HG03108 (cell line): ENCODE measurements around the gene FHIT.

Source experiments
- ATAC-seq: cut with Tn5 transposase; IDR thresholded peaks from one replicate; pipeline ENCODE4 v1.9.1; 2021; ENCODE audit warnings: moderate library complexity; ENCODE audit not compliant: unreplicated experiment

Gene FHIT

DNA sequence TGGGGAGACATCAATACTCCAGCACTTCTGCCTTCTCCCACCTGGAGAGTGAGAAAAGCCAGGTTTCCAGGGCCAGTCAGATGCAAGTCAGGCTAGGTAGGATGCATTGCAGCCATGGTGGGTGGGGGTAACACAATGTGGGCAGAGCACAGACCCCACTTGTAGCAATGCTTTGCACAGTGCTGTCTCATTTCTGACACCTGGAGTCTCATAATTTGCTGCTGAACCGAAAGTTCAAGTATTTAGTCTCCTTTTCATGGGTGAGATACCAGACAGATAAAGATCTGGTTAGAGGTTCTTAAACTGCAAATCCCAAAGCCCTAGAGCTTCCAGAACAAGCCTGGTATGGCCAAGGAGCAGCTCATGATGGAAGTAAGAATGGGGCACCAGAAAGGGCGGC lies 1321.1 kb downstream of the FHIT start:
- no peak for ATAC-seq

DNA sequence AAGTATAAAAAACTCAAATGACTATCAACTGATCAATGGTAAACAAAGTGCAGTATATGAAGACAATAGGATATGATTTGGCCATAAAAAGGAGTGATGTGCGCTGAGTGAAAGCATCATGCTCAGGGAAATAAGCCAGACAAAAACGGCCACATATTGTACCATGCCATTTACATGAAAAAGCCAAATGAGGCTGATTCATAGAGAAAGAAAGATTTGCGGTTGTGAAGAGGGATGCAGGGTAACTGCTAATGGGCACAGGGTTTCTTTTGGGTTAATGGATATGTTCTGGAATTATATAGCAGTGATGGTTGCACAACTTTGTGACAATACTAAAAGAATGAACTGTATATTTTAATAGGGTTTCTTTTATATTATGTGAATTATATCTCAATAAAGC lies 1324.2 kb downstream of the FHIT start:
- no peak for ATAC-seq

DNA sequence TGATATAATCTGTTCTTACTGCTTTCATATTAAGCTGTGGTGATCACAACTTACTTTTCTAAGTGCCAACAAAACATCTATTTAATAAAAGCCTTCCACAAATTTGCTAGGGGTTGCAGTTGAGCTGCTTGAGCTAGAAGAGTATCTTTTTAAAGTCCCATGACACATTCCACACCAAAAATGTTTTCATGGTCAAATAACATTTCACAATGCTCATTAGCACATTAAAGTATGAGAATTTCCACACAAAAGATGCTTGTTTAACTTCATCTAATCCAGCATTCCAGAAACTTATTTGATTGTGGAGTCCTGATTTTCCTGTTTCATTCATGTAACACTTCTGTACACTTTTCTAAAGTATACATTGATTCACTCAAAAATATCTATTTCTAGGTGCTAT lies 1325.3 kb downstream of the FHIT start:
- ATAC-seq, result no peak

DNA sequence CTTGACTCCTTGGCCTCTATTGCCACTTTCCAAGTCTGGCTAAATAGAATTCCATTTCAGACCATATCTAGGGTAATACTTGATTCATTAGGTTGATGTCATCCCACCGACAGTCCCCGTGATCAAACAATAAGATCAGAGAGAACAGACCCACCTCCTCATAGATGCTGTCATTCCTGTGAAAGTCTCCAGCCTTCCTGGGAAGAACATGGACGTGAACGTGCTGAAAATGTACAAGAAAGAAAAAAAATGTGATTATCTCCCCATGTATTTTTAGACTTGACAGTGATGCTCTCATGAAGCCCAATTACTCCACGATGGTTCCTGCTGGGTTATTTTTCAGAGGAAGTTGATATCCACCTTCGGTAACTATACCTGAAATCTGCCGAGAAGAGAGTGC lies 1329.1 kb downstream of the FHIT start:
- no peak for ATAC-seq

DNA sequence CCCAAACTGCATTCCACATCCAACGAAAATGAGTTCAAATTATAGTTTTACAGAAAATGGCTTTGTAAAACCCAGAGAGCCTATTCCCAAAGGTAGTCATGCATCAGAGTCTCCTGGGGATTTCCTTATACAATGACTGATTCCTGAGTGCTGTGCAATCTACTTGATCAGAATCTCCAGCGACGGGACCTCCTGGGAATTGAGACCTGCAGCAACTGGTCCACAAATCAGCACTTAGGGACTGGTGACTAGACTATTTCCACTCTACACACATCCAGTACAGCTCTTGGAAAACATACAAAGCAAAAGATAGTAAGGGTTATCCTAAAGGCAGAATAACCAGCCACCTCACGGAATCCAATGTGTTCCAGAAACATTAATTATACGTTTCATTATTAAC lies 1330.4 kb downstream of the FHIT start:
- ATAC-seq, result no peak

GRCh38 chr3:59919586-59919985 lies 1331.7 kb downstream of the FHIT start:
- ATAC-seq, result no peak

DNA sequence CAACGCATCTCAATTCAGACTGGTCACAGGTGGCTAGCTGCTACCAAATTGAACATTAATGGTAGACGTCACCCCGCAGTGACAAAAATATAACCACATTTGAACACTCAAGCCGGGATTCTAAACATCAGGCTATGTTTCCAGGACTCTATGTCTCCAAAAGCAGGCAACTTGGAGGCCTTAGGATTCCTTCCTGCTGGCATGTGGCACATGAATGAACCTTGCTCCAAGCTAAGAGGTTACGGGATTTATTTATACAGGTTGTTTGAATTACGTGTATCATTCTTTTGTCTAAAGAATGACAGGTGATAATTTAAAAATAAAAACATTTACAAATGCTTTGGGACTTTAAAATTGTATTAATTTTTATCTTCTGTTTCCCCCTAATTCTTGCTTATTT lies 1337.0 kb downstream of the FHIT start:
- no peak for ATAC-seq

DNA sequence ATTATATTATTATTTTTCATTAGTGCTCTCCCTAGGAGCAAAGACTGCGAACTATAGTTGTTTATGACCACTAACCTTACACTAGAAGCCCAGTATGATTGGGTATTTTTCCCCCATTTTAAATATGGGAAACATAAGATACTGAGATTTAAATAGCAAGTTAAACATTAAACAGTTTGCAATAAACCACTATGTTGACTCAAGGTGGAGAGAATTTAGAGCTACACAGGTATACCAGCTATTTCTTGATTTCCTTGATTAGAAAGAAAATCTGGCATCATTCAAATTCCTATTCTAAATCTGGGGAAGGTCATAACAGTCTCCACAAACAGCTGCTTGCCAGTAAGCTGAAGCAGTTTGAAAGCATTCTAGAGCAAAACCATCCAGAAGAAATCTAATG lies 1337.6 kb downstream of the FHIT start:
- ATAC-seq, result no peak

- ATAC-seq, result no peak
Measured at GRCh38 chr3:59908701-59909100, 1342.6 kb downstream of the FHIT start.

- ATAC-seq, result no peak
Measured at GRCh38 chr3:59908280-59908679, 1343.0 kb downstream of the FHIT start.

- ATAC-seq, result no peak
Measured at GRCh38 chr3:59904296-59904695, 1347.0 kb downstream of the FHIT start.

GRCh38 chr3:59899061-59899460 lies 1352.2 kb downstream of the FHIT start:
- ATAC-seq, result no peak

- ATAC-seq, result no peak
Measured at GRCh38 chr3:59895972-59896371, 1355.3 kb downstream of the FHIT start.

DNA sequence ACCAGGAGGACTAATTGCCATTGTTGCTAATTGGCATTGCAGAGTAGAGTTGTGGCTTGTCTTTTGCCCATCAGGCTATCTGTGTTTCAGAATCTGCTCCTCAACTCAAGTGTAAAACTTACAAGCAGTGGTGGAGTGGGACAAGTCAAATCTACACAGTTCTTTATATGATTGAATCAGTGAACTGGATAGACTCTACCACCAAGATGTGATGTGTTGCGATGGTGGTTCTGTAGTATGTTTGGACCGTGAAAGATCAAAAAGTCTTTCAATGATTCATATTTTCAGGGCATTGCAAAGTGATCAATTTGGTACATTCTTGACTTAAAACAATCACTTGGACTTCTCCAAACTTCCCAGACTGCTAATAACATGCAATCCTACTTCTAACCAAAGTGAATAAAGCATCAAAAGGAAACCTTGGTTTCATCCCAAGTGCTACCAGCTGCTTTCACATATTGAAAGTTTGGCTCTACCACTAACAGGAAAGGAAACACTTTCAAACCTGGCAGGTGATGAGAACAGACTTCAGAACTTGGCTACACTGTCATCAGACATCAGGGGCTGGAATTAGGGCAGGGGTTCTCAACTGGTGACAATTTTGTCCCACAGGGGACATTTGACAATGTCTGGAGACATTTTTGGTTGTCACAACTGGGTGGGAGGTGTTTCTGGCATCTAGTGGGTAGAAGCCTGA lies 1356.7 kb downstream of the FHIT start:
- ATAC-seq, result no peak

GRCh38 chr3:59890639-59891038 lies 1360.6 kb downstream of the FHIT start:
- no peak for ATAC-seq

DNA sequence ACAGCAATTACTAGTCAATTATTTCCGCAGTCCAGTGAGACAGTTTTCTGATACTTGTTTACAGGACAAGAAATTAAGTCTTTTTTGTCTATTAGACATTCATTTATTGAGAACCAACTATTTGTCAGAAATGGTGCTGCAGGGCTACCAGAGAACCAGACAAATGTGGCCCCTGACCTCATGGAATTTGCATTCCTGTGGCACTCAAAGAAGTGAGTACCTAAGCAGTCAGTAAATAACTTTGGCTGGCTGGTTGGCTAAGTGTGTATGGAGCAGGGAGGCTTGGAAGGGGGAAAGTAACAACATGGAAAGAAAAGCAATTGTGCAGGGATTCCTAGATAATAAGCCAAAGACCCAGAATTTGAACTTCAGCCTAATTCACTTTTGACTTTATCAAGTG lies 1364.5 kb downstream of the FHIT start:
- ATAC-seq, result no peak

DNA sequence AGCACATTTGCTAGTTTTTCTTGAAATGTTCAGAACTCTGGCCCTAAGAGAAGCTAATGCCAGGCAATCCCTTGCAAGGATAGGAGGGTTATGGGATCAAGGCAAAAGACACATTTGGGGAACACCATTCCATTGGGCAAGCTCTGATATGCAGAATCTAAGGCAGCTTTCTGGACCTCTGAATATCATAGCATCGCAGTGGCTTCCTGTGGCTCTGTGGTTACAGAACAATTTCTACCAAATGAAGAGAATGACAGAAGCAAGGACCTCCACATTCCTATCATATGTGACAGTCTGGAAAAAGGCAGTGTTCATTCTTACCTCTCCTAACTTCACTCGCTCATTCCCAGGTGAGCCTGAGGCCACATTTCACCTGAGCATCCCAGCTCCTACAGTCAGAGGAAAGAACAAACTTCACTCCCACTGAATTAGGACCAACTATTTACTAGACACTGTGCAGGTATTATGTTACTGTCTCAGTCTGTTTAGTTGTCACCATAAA lies 1365.3 kb downstream of the FHIT start:
- no peak for ATAC-seq

GRCh38 chr3:59885101-59885500 lies 1366.2 kb downstream of the FHIT start:
- no peak for ATAC-seq

DNA sequence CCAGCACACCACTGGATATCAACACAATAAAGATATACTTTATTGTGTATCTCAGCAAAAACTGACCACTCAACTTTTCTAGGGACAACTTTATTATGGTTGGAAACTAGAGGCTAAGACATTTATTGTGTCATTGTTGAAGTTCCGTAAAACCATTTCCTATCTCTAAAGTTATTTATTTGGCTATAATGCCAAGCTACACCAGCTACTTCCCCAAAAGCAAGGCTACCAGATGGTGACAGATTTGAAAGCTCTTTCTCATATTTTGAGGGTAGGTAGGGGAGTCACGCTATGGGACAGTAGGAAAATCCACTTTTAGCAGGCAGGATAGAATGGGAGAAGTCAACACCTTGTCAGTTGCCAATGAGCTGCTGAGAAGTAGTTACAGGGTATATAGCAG lies 1366.8 kb downstream of the FHIT start:
- ATAC-seq, result no peak

DNA sequence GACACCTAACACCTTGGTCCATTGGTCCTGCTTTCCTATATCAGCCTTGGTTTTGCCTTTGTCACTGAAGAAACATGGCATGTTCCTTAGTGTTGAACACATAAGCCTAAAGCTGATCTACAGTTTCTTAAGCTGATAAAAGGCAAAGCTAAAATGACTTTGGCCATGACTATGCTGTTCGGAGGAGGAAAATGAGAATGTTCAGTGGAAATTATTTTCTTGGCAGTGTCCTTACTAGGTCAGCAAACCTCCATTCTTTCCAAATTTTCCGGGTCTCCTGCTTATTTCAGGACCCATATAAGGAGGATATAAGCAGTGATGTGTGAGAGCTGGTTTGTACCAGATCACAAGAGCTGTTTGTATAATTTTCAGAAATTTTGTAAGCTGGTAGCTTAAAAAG lies 1368.5 kb downstream of the FHIT start:
- ATAC-seq, result no peak

DNA sequence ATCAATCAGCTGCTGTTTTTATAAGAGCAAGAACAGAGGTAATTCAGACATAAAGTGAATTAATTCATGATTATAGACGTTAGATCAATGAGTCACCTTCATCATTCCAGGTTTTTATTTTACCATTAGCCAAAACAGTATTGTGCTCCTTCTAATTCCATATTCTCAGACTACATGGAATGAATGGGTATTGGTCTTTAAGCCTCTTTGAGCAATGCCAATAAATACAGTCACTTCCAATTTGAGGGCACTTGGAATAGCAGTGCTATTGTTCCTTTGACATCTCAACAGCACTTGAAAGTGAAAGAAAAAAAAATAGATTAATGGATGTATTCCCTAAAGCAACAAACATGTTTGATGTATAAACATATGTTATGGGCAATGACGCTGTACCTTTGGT lies 1370.5 kb downstream of the FHIT start:
- ATAC-seq, result no peak

DNA sequence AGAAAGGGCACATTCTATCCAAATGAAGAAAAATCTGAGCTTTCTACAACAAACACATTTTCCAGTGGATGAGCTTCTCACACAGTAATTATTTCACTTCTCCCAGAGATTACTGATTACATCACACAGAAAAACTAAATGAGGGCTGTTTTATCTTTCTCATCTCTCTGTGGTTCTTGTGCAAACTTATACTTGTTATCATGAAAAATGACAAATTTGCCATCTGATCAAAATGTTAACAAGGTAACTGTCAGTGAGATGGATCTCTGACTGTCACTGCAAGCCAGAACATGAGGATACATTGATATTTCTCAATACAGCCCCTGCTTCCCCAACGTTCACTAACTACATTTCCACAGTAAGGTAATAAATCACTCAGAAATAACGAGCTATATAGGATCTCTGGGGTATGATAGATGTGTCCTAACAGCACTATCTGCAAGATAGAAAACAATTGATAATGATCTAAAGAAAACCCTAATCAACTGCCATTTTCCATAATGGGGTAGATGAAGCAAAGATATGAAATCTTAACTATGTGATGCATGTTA lies 1372.1 kb downstream of the FHIT start:
- no peak for ATAC-seq

GRCh38 chr3:59878038-59878427 lies 1373.2 kb downstream of the FHIT start:
- ATAC-seq, result no peak
